Immature natural killer cell (primary cell): ENCODE measurements around the gene POLR2F. TPM values are rescaled to one million over a fixed set of nuclear protein-coding genes. Genes with fewer than 3 reads are reported as not detected.
A peak's percentile ranks its signal among the peaks of the same experiment; 100 is the strongest.

ENCODE experiments used
- DNase-seq, 3 donors: peaks; one replicate each; pipeline ENCODE4 v3.0.0; 2022; ENCODE audit warnings: mixed read lengths in 1 of 3
- H3K27ac Mint-ChIP-seq, 6 donors: one replicate each; pipeline ENCODE4 v1.8.0; 2020; ENCODE audit warnings: mixed read lengths in 6 of 6, mild to moderate bottlenecking in 5 of 6, inconsistent platforms in 4 of 6, moderate library complexity in 3 of 6
- H3K27me3 Mint-ChIP-seq, 3 donors: one replicate each; pipeline ENCODE4 v1.8.0; 2020 to 2021; ENCODE audit warnings: low read depth in 3 of 3, mild to moderate bottlenecking in 3 of 3, mixed read lengths in 3 of 3, moderate library complexity in 3 of 3, inconsistent platforms in 1 of 3
- H3K36me3 Mint-ChIP-seq, 3 donors: one replicate each; pipeline ENCODE4 v1.8.0; 2020; ENCODE audit warnings: mixed read lengths in 3 of 3, inconsistent platforms in 2 of 3, mild to moderate bottlenecking in 2 of 3
- H3K4me1 Mint-ChIP-seq, 2 donors: one replicate each; pipeline ENCODE4 v1.8.0; 2020; ENCODE audit warnings: inconsistent platforms in 2 of 2, mild to moderate bottlenecking in 2 of 2, mixed read lengths in 2 of 2, moderate library complexity in 1 of 2
- H3K4me3 Mint-ChIP-seq, 5 donors: one replicate each; pipeline ENCODE4 v1.8.0; 2020; ENCODE audit warnings: mild to moderate bottlenecking in 5 of 5, mixed read lengths in 5 of 5, inconsistent platforms in 3 of 5, moderate library complexity in 3 of 5
- H3K9me3 Mint-ChIP-seq, 6 donors: one replicate each; pipeline ENCODE4 v1.8.0; 2020; ENCODE audit warnings: mild to moderate bottlenecking in 6 of 6, mixed read lengths in 6 of 6, inconsistent platforms in 4 of 6, moderate library complexity in 3 of 6
- polyA plus RNA-seq, 3 donors: library from polyadenylated mRNA; unstranded; fragments of 300-500 nt; fragmentation: Illumina TruSeq; gene quantifications; one replicate each; pipeline ENCODE4 v1.2.3, GENCODE V29; 2021

The POLR2F gene
- polyA plus RNA-seq, 3 donors from 2014 or later = 181 to 275 (median 203) TPM

DNA sequence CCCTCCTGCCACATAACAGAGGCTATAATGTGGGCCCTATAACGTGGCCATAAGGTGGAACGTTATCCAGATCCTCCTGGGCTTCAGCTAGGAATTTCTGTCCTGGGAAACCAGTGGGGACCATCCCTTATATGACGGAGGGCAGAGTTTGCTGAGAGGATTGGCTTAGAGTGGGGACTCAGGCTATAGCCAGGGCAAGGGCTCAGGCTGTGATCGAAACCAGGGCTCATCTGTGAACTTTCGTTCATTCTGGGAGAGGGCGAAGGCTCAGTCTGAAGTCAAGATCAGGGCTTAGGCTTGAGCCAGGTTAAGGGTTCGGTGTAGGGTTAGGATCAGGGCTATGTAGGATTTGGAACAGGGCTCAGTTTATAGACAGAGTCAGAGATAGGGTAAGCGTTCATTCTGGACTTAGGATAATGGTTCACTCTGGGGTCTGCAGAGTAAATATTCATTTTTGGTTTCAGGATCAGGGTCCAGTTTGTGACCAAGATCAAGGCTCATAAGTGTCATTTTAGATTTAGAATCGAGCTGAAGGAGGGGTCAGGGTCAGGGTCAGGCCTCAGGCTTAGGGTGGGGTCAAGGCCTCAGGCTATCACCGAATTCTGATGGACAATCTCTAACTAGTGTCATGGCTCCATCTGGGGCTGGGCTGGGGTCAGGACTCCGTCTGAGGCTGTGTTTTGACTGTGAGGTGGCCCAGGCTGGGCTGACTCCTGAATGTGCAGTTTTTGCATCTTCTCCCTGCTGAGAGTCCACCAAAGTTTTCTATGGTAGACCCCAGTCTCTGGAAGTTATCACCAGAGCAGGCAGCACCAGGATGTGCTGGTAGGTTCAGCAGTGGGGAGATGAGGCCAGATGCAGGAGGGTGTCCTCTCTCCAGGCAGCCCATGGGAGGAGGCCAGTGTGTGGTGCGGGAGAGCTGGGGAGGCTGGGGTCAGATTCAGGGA is 64.7 kb downstream of the POLR2F start:
- Mint-ChIP-seq H3K4me1 (peaks cover 18 to 26% of the 10 kb centered on the region in 2 donors), H3K36me3 (no peaks in the 10 kb centered on the region), H3K4me3 (no peak overlapping the region), H3K27ac (peak overlapping the region in 2 of 6 donors; percentile 46 to 54), H3K9me3 (no peaks in the 10 kb centered on the region), H3K27me3 (peaks cover 0 to 1% (median 0%) of the 10 kb centered on the region in 3 donors)
- DNase-seq = no peak

Other genes with a start within 250 kb of the POLR2F start
- gene GCAT, start 145.8 kb upstream of the POLR2F start, polyA plus RNA-seq = under 1 TPM in 2 of 3 donors, not detected in 1; 0.64 to 0.71 TPM
- not detected for gene GALR3, start 130.3 kb upstream of the POLR2F start, polyA plus RNA-seq
- 10 to 100 TPM in 2 of 3 donors, 1 to 10 TPM in 1; 6.2 to 15.8 (median 12.4) TPM for gene ANKRD54, start 109.4 kb upstream of the POLR2F start, polyA plus RNA-seq
- 100 to 1,000 TPM; 167 to 215 (median 185) TPM for gene EIF3L, start 104.3 kb upstream of the POLR2F start, polyA plus RNA-seq
- 1 to 10 TPM; 1.3 to 5.8 (median 2.1) TPM for gene MICALL1, start 47.4 kb upstream of the POLR2F start, polyA plus RNA-seq
- not detected for gene C22orf23, start 98 bp upstream of the POLR2F start, polyA plus RNA-seq
- gene SOX10, start 30.9 kb downstream of the POLR2F start, polyA plus RNA-seq = not detected
- gene PICK1, start 103.7 kb downstream of the POLR2F start, polyA plus RNA-seq = 10 to 100 TPM in 1 of 3 donors, 1 to 10 TPM in 1, under 1 TPM in 1; 0.12 to 11.1 (median 6.0) TPM
- gene SLC16A8, start 130.5 kb downstream of the POLR2F start, polyA plus RNA-seq = under 1 TPM in 1 of 3 donors, not detected in 2; 0.42 TPM
- gene BAIAP2L2, start 157.0 kb downstream of the POLR2F start, polyA plus RNA-seq = under 1 TPM in 1 of 3 donors, not detected in 2; 0.21 TPM
- gene PLA2G6, start 228.1 kb downstream of the POLR2F start, polyA plus RNA-seq = 10 to 100 TPM in 1 of 3 donors, 1 to 10 TPM in 2; 3.3 to 11.4 (median 4.2) TPM
- gene MAFF, start 248.3 kb downstream of the POLR2F start, polyA plus RNA-seq = 10 to 100 TPM in 2 of 3 donors, 1 to 10 TPM in 1; 8.1 to 20.8 (median 15.2) TPM